Neural progenitor cell (in vitro differentiated cells): ENCODE measurements around the gene PCYT1A. TPM values are rescaled to one million over a fixed set of nuclear protein-coding genes. Genes with fewer than 3 reads are reported as not detected.

Source experiments
- DNase-seq: peaks from one replicate; pipeline ENCODE4 v3.0.0-alpha.2; 2016; ENCODE audit warnings: low spot score
- H2AFZ ChIP-seq: fragments of 200-600 bp; sonication (generic); replicated peaks from 2 replicates; pipeline ENCODE4 v1.6.1; 2016; ENCODE audit warnings: antibody characterized with exemption
- H3F3A ChIP-seq: fragments of 200-600 bp; sonication (generic); 2 replicates; pipeline ENCODE4 v1.6.1; 2016; ENCODE audit warnings: antibody characterized with exemption, low read depth
- H3K27ac ChIP-seq: fragments of 200-600 bp; sonication (generic); 2 replicates; pipeline ENCODE4 v1.5.1; 2016; ENCODE audit warnings: mild to moderate bottlenecking
- H3K27me3 ChIP-seq: fragments of 200-600 bp; sonication (generic); 2 replicates; pipeline ENCODE4 v1.6.1; 2016; ENCODE audit warnings: mild to moderate bottlenecking, moderate library complexity
- H3K36me3 ChIP-seq: fragments of 200-600 bp; sonication (generic); 2 replicates; pipeline ENCODE4 v1.5.1; 2016
- H3K4me1 ChIP-seq: fragments of 200-600 bp; sonication (generic); 2 replicates; pipeline ENCODE4 v1.6.1; 2016; ENCODE audit warnings: mixed run types
- H3K4me2 ChIP-seq: fragments of 200-600 bp; sonication (generic); 2 replicates; pipeline ENCODE4 v1.6.1; 2016
- H3K4me3 ChIP-seq: fragments of 200-600 bp; sonication (generic); 2 replicates; pipeline ENCODE4 v1.5.1; 2016
- H3K79me2 ChIP-seq: fragments of 200-600 bp; sonication (generic); 2 replicates; pipeline ENCODE4 v1.6.1; 2016; ENCODE audit warnings: low read depth
- H3K9ac ChIP-seq: fragments of 200-600 bp; sonication (generic); 2 replicates; pipeline ENCODE4 v1.6.1; 2016
- H3K9me3 ChIP-seq: fragments of 200-600 bp; sonication (generic); 2 replicates; pipeline ENCODE4 v1.5.1; 2016; ENCODE audit warnings: low read depth
- H4K20me1 ChIP-seq: fragments of 200-600 bp; sonication (generic); 2 replicates; pipeline ENCODE4 v1.6.1; 2016; ENCODE audit warnings: low read depth
- H3K27ac Mint-ChIP-seq: 3 replicates; pipeline ENCODE4 v1.8.0; 2021; ENCODE audit warnings: mixed read lengths
- H3K27me3 Mint-ChIP-seq: 2 replicates; pipeline ENCODE4 v1.8.0; 2022; ENCODE audit warnings: low read depth, mild to moderate bottlenecking, inconsistent platforms, moderate library complexity, mixed read lengths; ENCODE audit not compliant: insufficient read depth
- H3K36me3 Mint-ChIP-seq: 3 replicates; pipeline ENCODE4 v1.8.0; 2021; ENCODE audit warnings: mixed read lengths
- H3K4me1 Mint-ChIP-seq: 3 replicates; pipeline ENCODE4 v1.8.0; 2021; ENCODE audit warnings: mixed read lengths
- H3K4me3 Mint-ChIP-seq: 3 replicates; pipeline ENCODE4 v1.8.0; 2021; ENCODE audit warnings: mild to moderate bottlenecking, moderate library complexity, mixed read lengths
- H3K9me3 Mint-ChIP-seq: 3 replicates; pipeline ENCODE4 v1.8.0; 2020; ENCODE audit warnings: mixed read lengths
- EZH2 ChIP-seq: fragments of 200-600 bp; sonication (generic); IDR thresholded peaks from 2 replicates; pipeline ENCODE4 v1.6.1; 2017; ENCODE audit warnings: antibody characterized with exemption, mild to moderate bottlenecking, moderate library complexity
- EZH2phosphoT487 ChIP-seq: fragments of 200-600 bp; sonication (generic); IDR thresholded peaks from 2 replicates; pipeline ENCODE4 v1.6.1; 2017; ENCODE audit warnings: antibody characterized with exemption
- total RNA-seq: library from RNA; depleted of rRNA; stranded (reverse); fragments of >200 nt; gene quantifications from 2 replicates; pipeline ENCODE4 v1.2.3, GENCODE V29; 2015; ENCODE audit warnings: low replicate concordance
- TF ChIP-seq, protein P1 (sequence below): fragments of 200-600 bp; sonication (generic); IDR thresholded peaks from 2 replicates; pipeline ENCODE4 v1.5.1; 2017; ENCODE audit warnings: antibody characterized with exemption, mild to moderate bottlenecking

The PCYT1A gene
- total RNA-seq, 1 donor from 2014 or later = 29.3 TPM

- Mint-ChIP-seq H3K4me1 (peaks cover 12% of the 10 kb centered on the region), H3K27ac (peak overlapping the region; percentile 42), H3K4me3 (no peak overlapping the region), H3K27me3 (peaks cover 4% of the 10 kb centered on the region), H3K36me3 (no peaks in the 10 kb centered on the region), H3K9me3 (no peaks in the 10 kb centered on the region)
- Histone ChIP-seq H3F3A (no peaks in the 10 kb centered on the region), H3K4me1 (peaks cover 6% of the 10 kb centered on the region), H3K9me3 (no peaks in the 10 kb centered on the region), H3K27me3 (no peaks in the 10 kb centered on the region), H3K4me3 (no peak overlapping the region), H2AFZ (peak overlapping the region; percentile 79), H4K20me1 (no peaks in the 10 kb centered on the region), H3K79me2 (no peaks in the 10 kb centered on the region), H3K4me2 (no peak overlapping the region), H3K27ac (no peak overlapping the region), H3K36me3 (no peaks in the 10 kb centered on the region), H3K9ac (no peak overlapping the region)
- DNase-seq = no peak
- TF ChIP-seq EZH2 (no peak), EZH2phosphoT487 (no peak)
- TF ChIP-seq, protein P1, sequence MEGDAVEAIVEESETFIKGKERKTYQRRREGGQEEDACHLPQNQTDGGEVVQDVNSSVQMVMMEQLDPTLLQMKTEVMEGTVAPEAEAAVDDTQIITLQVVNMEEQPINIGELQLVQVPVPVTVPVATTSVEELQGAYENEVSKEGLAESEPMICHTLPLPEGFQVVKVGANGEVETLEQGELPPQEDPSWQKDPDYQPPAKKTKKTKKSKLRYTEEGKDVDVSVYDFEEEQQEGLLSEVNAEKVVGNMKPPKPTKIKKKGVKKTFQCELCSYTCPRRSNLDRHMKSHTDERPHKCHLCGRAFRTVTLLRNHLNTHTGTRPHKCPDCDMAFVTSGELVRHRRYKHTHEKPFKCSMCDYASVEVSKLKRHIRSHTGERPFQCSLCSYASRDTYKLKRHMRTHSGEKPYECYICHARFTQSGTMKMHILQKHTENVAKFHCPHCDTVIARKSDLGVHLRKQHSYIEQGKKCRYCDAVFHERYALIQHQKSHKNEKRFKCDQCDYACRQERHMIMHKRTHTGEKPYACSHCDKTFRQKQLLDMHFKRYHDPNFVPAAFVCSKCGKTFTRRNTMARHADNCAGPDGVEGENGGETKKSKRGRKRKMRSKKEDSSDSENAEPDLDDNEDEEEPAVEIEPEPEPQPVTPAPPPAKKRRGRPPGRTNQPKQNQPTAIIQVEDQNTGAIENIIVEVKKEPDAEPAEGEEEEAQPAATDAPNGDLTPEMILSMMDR = no peak
Observed at GRCh38 chr3:196193133-196193735, 94.3 kb downstream of the PCYT1A start.

- Mint-ChIP-seq H3K36me3 (no peaks in the 10 kb centered on the region), H3K4me3 (no peak overlapping the region), H3K4me1 (peaks cover 14% of the 10 kb centered on the region), H3K27ac (no peak overlapping the region), H3K9me3 (no peaks in the 10 kb centered on the region), H3K27me3 (peaks cover 4% of the 10 kb centered on the region)
- Histone ChIP-seq H4K20me1 (no peaks in the 10 kb centered on the region), H3K4me2 (no peak overlapping the region), H3K9me3 (no peaks in the 10 kb centered on the region), H3K79me2 (no peaks in the 10 kb centered on the region), H3K4me1 (peaks cover 6% of the 10 kb centered on the region), H3K27me3 (no peaks in the 10 kb centered on the region), H3K27ac (no peak overlapping the region), H3K4me3 (no peak overlapping the region), H3K36me3 (no peaks in the 10 kb centered on the region), H2AFZ (peak overlapping the region; percentile 79), H3F3A (peaks cover 1% of the 10 kb centered on the region), H3K9ac (no peak overlapping the region)
- DNase-seq = no peak
- TF ChIP-seq, protein P1 = no peak
- no peak for TF ChIP-seq EZH2phosphoT487
- no peak for TF ChIP-seq EZH2
Observed at GRCh38 chr3:196192524-196193051, 94.9 kb downstream of the PCYT1A start.

DNA sequence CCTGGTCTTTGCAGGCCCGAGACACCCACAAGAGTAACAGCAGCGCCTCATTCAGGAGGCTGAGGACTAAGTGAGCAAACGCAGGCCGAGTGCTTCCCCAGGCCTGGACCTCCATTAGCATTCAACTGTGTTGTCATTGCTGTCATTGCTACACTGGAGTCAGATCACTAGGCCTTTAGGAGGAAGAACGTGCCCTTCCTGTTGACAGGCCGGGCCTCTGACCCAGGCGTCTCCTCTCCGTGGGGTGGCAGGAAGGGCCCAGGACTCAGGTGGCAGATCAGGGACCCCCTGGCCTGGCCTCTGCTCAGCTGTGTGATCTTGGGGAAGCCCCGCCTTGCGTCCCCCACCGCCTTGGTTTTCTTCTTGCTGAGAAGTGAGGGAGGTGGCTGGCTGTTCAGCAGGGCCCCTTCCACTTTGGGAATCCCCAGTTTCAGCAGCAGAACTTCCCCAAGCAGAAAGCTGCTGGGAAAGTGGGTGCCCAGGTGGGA is 95.4 kb downstream of the PCYT1A start:
- Histone ChIP-seq H3K4me1 (peaks cover 9% of the 10 kb centered on the region), H3K4me2 (no peak overlapping the region), H4K20me1 (no peaks in the 10 kb centered on the region), H3K27ac (no peak overlapping the region), H3K9me3 (no peaks in the 10 kb centered on the region), H3K4me3 (no peak overlapping the region), H3F3A (peaks cover 6% of the 10 kb centered on the region), H2AFZ (peak overlapping the region; percentile 79), H3K79me2 (no peaks in the 10 kb centered on the region), H3K36me3 (no peaks in the 10 kb centered on the region), H3K27me3 (no peaks in the 10 kb centered on the region), H3K9ac (no peak overlapping the region)
- Mint-ChIP-seq H3K4me3 (no peak overlapping the region), H3K4me1 (peaks cover 17% of the 10 kb centered on the region), H3K27me3 (peaks cover under 1% of the 10 kb centered on the region), H3K36me3 (no peaks in the 10 kb centered on the region), H3K27ac (no peak overlapping the region), H3K9me3 (no peaks in the 10 kb centered on the region)
- no peak for DNase-seq
- TF ChIP-seq, protein P1 = peak; percentile 34
- TF ChIP-seq EZH2phosphoT487 = no peak
- no peak for TF ChIP-seq EZH2
